Activated naive CD4-positive, alpha-beta T cell treated with anti-CD3 and anti-CD28 coated beads, Interleukin-2, amount 50 U/mL, for 72 hours (primary cell): Measurements from ENCODE around the gene USP22. TPM values are rescaled to one million over a fixed set of nuclear protein-coding genes. Genes with fewer than 3 reads are reported as not detected.
A peak's percentile ranks its signal among the peaks of the same experiment; 100 is the strongest.
"Not testable (repeated sequence)": the region's sequence is repeated elsewhere in the genome, so short reads cannot be mapped to it uniquely, and the experiment has no call there.

Source experiments
- ATAC-seq, 2 donors: fragments of 150-1000 bp; cut with Tn5 transposase; 2 replicates each; pipeline ENCODE4 v1.10.0; 2021; ENCODE audit warnings: mild to moderate bottlenecking in 2 of 2, moderate library complexity in 2 of 2
- DNase-seq, 2 donors: peaks; one replicate each; pipeline ENCODE4 v3.0.0; 2021 to 2022; ENCODE audit warnings: low spot score in 2 of 2
- H3K27ac Mint-ChIP-seq, 2 donors: one replicate each; pipeline ENCODE4 v1.8.0; 2022; ENCODE audit warnings: mild to moderate bottlenecking in 2 of 2, mixed read lengths in 2 of 2
- H3K36me3 Mint-ChIP-seq, 2 donors: one replicate each; pipeline ENCODE4 v1.8.0; 2022; ENCODE audit warnings: mixed read lengths in 2 of 2
- H3K9me3 Mint-ChIP-seq, 2 donors: one replicate each; pipeline ENCODE4 v1.8.0; 2022; ENCODE audit warnings: mixed read lengths in 2 of 2
- total RNA-seq, 2 donors: library from RNA; stranded (reverse); gene quantifications; one replicate each; pipeline ENCODE4 v1.2.3, GENCODE V29; 2022

The USP22 gene
- total RNA-seq, 2 donors from 2014 or later = 146 to 180 TPM

GRCh38 chr17:21061158-21061835, 18.5 kb upstream of the USP22 start:
- Mint-ChIP-seq H3K9me3 (no peaks in the 10 kb centered on the region), H3K36me3 (no peaks in the 10 kb centered on the region), H3K27ac (no peak overlapping the region)
- DNase-seq (no peak), ATAC-seq (no peak)

DNA sequence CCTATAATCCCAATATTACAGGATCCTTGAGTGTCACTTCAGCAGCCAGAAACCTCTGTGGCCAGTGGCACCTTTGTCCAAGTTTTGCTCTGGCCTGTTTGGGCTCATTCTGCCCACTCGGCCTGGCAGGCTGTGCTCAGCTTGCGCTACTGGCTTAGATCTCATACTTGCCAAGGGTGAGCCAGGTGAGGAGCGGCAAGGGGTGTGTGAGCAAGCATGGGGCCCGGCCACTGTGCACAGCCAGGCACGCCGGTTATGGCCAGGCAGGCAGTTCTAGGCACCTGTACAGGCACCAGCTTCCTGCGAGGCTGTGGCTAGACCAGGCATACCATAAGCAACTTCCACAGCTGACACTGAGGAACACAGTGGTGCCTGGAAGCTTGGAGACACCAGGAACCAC, 16.9 kb upstream of the USP22 start:
- no peaks in the 10 kb centered on the region for H3K36me3 Mint-ChIP-seq
- DNase-seq (no peak), ATAC-seq (no peak)
- H3K9me3 Mint-ChIP-seq = no peaks in the 10 kb centered on the region
- H3K27ac Mint-ChIP-seq = no peak overlapping the region

DNA sequence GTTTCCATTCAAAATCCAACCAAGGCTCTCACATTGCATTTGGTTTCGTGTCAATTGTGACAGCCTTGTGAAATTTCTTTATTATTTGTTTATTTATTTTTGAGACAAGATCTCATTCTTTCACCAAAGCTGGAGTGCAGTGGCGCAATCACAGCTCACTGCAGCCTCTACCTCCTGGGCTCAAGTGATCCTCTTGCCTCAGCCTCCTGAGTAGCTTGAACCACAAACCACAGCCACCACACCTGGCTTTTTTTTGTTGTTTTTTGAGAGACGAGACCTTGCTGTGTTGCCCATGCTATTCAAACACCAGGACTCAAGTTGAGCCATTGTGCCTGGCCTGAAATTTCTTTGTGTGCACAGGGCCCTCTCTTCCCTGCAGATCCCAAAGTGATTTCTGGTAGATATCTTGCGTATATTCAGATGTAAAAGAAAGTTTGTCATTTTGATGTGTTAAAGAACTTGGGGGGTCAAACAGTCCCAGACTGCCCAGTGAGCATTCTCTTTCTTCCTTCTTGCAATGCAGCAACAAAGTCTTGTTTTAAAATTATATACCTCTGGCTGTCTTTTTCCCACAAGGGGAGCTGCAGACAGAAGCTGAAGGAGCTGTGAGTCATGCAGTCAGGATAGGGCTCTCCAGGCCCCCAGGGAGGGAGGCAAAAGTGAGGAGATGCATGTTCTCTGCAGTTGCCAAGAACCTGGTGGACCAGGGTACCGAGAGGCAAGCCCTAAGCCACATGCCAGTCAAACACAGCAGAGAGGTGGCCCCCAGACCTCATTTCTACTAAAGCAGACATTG, 15.5 kb upstream of the USP22 start:
- no peak for DNase-seq
- no peaks in the 10 kb centered on the region for H3K9me3 Mint-ChIP-seq
- no peak for ATAC-seq
- no peak overlapping the region for H3K27ac Mint-ChIP-seq
- H3K36me3 Mint-ChIP-seq = no peaks in the 10 kb centered on the region

DNA sequence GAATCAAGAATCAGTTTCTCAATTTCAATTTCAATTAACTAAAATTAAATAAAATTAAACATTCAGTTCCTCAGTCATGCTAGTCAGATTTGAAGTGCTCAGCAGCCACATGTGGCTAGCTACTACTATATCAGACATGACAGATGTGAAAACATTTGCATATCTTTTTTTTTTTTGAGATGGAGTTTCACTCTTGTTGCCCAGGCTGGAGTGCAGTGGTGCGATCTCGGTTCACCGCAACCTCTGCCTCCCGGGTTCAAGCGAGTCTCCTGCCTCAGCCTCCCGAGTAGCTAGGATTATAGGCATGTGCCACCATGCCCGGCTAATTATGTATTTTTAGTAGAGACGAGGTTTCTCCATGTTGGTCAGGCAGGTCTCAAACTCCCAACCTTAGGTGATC, 10.2 kb upstream of the USP22 start:
- H3K27ac Mint-ChIP-seq, ATAC-seq, DNase-seq, H3K9me3 Mint-ChIP-seq, H3K36me3 Mint-ChIP-seq: not testable (repeated sequence)

GRCh38 chr17:21049457-21049856, 6.6 kb upstream of the USP22 start:
- DNase-seq (no peak), ATAC-seq (no peak)
- H3K36me3 Mint-ChIP-seq = no peaks in the 10 kb centered on the region
- H3K9me3 Mint-ChIP-seq = no peaks in the 10 kb centered on the region
- no peak overlapping the region for H3K27ac Mint-ChIP-seq

DNA sequence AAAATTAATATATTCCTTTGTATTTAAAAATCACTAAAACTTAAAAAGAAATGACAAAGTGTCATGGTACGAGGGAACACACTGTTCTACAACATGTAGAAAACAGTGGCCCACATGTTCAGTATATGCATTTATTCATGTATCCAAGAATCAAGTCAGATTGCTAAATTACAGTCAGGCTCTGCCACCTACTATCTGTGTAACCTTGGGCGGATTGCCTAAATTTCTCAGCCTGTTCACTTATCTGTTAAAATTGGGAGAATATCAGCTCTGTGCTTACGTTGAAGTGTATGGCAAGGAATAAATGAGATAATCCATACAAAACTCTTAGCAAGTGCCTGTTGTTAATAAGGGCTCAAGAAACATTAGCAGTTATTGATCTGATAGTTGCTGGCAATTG, 3.4 kb upstream of the USP22 start:
- peaks cover 9 to 10% of the 10 kb centered on the region in 2 donors for H3K36me3 Mint-ChIP-seq
- DNase-seq = no peak

DNA sequence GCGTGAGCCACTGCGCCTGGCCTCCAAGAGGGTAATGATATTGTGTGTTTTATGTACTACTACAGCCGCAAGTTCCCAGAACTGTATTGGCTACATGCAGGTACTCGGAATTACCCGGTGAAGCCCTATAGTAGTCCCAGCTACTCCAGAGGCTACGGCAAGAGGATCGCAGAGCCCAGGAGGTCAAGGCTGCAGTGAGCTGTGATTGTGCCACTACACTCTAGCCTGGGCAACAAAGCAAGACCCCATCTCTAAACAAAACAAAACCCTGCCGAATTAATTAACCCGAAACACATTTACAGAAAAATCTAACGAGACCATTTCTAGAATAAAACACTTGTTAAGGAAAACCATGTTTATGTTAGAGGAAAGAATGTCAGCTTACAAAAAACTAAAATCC, 2.2 kb upstream of the USP22 start:
- Mint-ChIP-seq H3K36me3 (peaks cover 9 to 10% of the 10 kb centered on the region in 2 donors), H3K27ac (no peak overlapping the region), H3K9me3 (no peaks in the 10 kb centered on the region)
- DNase-seq = no peak
- no peak for ATAC-seq

More for the DNA sequence above, 3.4 kb upstream of the USP22 start:
- Mint-ChIP-seq H3K9me3 (no peaks in the 10 kb centered on the region), H3K27ac (peak overlapping the region in 1 of 2 donors; percentile 8)
- no peak for ATAC-seq

DNA sequence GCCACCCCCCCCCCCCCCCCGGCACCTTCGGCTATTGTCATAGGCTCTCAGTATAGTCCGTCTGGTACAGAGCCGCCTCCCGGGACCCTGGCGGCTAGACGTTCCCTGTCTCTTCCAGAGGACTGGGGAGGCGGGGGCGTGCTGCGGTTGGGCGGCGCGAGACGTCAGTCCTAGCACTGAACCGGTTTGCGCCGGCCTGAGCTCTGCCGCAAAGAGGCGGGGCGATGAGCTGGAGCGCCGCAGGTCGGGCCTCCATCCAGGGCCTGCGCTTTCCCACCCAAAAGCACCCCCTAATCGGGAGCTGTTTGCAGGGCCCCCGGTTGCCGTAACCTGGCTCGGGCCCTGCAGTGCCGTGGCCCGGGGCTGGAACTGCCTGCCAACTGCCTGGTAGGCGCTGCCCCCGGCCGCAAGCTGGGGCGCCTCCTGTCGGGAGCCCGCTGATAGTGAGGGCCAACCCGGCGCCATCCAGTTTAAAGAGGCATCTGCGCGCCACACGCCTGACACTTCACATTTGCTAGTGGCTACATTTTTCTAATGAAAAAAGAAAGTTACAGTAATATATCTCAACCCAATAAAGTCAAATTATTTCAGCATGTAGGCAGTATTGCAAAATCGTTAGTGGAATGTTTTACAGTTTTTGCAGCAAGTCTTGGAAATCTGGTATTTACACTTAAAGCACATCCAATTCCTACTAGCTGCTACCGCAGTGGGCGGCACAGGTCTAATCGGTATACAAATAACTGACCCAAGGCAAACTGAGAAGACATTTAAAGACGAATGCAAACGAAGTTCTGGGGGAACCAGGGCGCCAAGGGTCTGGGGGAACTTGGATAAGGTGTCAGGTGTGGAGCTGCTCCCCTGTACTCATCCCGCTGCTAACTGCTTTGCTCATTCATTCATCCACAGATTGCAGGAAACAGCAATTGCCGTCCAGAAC, 753 bp upstream of the USP22 start:
- Mint-ChIP-seq H3K27ac (peak overlapping the region; percentile 88 to 92), H3K9me3 (no peaks in the 10 kb centered on the region), H3K36me3 (peaks cover 9 to 10% of the 10 kb centered on the region in 2 donors)
- ATAC-seq (peak; percentile 89 to 92), DNase-seq (peak in 1 of 2 donors; percentile 98)

GRCh38 chr17:21041741-21042457, 912 bp downstream of the USP22 start:
- Mint-ChIP-seq H3K27ac (peak overlapping the region; percentile 89 to 98), H3K36me3 (peaks cover 9 to 19% of the 10 kb centered on the region in 2 donors), H3K9me3 (no peaks in the 10 kb centered on the region)
- peak; percentile 10 to 24 for ATAC-seq
- peak; percentile 66 to 75 for DNase-seq

GRCh38 chr17:21039839-21040575, 2.8 kb downstream of the USP22 start:
- H3K36me3 Mint-ChIP-seq = peaks cover 14 to 23% of the 10 kb centered on the region in 2 donors
- DNase-seq = peak in 1 of 2 donors; percentile 32
- no peaks in the 10 kb centered on the region for H3K9me3 Mint-ChIP-seq
- peak overlapping the region; percentile 89 to 90 for H3K27ac Mint-ChIP-seq
- no peak for ATAC-seq

GRCh38 chr17:21037117-21037803, 5.6 kb downstream of the USP22 start:
- Mint-ChIP-seq H3K36me3 (peaks cover 19 to 40% of the 10 kb centered on the region in 2 donors), H3K9me3 (no peaks in the 10 kb centered on the region), H3K27ac (no peak overlapping the region)
- DNase-seq (no peak), ATAC-seq (no peak)

GRCh38 chr17:21036361-21036881, 6.4 kb downstream of the USP22 start:
- Mint-ChIP-seq H3K9me3 (no peaks in the 10 kb centered on the region), H3K36me3 (peaks cover 11 to 35% of the 10 kb centered on the region in 2 donors), H3K27ac (peak overlapping the region in 1 of 2 donors; percentile 5)
- no peak for ATAC-seq
- DNase-seq = no peak

DNA sequence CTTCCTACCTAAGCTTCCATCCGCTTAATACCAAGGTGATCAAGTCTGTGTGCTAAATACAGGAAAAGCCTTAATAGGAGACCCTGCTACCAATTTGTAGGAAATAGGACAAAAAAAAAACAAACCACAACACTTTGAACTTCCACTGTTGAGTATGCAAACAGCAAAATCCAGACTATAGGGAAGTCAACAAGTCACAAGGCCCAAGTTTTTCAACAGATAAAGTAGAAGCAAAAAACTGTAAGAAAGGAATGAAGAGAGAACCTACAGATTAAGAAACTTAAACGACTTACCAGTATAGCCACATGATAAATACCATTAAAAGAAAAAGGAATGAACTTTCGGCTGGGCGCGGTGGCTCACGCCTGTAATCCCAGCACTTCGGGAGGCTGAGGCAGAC, 7.4 kb downstream of the USP22 start:
- Mint-ChIP-seq H3K27ac (peak overlapping the region; percentile 91 to 94), H3K36me3 (peaks cover 10 to 34% of the 10 kb centered on the region in 2 donors), H3K9me3 (no peaks in the 10 kb centered on the region)
- DNase-seq (no peak), ATAC-seq (no peak)

DNA sequence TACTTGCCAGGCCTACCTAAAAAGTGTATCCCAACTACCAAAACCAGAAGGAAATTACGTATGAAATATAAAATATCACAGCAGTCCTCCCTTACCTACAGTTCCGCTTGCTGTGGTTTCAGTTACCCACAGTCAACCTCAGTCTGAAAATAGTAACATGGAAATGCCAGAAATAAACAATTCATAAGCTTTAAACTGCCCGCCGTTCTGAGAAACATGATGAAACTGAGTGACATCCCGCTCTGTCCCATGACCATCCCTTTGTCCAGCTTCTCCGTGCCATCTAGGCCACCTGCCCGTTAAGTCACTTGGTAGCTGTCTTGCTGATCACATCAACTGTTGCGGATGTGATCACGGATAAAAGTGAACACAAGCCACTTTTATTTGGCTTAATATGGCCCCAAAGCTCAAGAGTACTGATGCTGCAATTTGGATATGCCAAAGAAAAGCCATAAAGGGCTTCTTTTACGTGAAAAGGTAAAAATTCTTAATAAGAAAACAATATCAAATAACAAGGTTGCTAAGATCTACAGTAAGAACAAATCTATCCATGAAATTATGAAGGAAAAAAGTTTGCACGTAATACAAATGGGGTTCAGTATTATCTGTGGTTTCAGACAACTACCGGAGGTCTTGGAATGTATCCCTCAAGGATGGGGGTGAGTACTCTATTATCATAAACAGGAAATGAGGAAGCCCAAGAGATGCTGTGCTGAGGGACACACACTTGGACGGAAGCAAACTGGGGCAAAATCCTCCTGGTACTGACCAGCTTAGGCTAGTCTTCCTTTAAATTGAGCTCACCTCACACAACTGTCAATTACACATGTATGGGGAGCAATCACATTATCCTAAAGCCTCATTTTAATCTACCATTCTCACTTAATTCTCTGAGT, 8.2 kb downstream of the USP22 start:
- ATAC-seq = peak; percentile 62 to 82
- peak overlapping the region; percentile 91 to 94 for H3K27ac Mint-ChIP-seq
- H3K36me3 Mint-ChIP-seq = peaks cover 10 to 34% of the 10 kb centered on the region in 2 donors
- no peaks in the 10 kb centered on the region for H3K9me3 Mint-ChIP-seq
- DNase-seq = peak; percentile 23 to 62
